Stimulated activated CD8-positive, alpha-beta memory T cell treated with anti-CD3 and anti-CD28 coated beads, Interleukin-7, amount 100 ng/mL, for 4 hours (primary cell): Measurements from ENCODE around the gene PRIMA1.
"Not testable (repeated sequence)": the region's sequence is repeated elsewhere in the genome, so short reads cannot be mapped to it uniquely, and the experiment has no call there.

Source experiments
- DNase-seq, 2 donors: peaks; one replicate each; pipeline ENCODE4 v3.0.0-alpha.2; 2020; ENCODE audit warnings: low read depth in 2 of 2

Gene PRIMA1, protein sequence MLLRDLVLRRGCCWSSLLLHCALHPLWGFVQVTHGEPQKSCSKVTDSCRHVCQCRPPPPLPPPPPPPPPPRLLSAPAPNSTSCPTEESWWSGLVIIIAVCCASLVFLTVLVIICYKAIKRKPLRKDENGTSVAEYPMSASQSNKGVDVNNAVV

DNA sequence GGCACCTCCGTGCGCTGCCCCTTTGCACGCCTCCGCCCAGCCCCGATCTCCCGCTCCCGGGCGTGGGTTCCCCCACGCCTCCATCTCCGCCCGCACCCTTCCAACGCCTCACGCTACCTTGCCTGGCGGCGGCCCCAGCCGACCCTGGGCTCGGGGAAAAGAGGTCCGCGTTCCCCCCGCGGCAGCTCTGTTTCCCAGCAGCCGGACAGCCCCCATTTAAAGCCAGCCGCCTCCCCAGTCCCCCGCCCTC is at the start of gene PRIMA1:
Gene PRIMA1 (minus strand): TSS at position 193 of the 250 bp plus-strand sequence. CDS start 767 bp downstream, outside the sequence.
- no peak for DNase-seq

DNA sequence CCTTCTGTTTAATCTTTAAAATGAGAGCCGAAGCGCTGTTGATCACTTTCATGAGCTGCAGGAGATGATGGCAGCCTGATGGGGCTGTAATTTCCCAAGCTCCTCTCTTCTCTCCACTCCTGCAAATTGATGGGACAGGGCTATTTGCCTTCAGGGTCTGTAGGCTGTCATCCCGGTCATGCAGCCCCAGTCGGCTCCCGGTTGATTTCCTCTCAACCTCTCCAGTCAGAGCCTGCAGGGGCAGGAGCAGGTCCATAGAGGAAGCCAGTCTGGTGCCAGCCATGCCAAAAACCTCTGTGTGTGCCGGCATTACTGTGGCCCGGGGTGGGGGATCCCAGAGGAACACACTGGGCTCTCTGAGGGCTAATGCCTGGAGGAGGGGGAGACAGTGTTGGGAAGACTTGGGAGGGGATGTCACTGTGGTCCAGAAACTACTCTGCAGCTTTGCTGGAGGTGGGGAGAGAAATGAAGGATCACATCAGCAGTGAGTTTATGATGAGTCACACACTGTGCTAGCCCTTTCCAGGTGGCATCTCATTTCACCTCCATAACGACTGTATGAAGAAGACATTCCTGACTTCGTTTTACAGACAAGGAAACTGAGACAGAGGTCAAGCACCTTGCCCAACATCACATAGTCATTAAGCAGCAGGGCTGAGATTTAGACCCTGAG is 46.5 kb upstream of the PRIMA1 start:
- no peak for DNase-seq

DNA sequence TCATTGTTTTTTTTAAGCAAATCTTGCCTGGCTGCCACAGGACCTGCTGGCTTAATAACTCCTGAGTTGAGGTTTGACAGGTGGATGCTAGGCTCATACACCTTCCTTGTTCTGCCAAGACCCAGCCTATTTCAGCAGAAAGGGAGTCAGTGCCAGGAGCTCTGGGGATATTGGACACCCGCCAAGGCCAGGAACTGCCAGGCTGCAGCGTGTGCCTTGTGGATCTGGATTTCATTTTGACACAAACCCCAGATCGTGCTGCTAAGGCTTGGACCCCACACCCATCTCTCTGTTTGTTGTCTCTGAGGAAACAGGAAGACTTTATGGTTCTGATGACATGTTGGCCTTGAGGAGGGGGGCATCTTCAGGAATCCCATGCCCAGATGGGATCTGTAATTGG is 44.4 kb upstream of the PRIMA1 start:
- DNase-seq = no peak

DNA sequence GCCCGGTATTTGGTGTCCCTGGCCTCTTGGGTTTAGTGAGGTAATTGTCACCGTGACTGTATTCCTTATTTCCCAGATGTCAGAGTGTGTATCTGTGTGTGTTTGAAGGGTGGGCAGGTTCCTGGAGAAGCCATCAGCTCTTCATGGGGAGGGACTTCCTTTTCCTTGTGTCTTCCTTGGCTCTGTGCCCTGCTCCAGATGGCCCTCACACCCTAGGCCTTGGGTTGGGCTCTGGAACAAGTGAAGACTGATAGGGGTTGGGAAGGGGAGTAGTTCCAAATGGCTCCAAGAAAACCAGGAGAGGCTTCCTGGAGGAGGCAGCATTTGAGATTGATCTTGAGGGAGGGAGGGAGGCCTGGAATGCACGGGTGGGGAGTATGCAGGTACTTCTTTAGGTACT is 43.8 kb upstream of the PRIMA1 start:
- no peak for DNase-seq

DNA sequence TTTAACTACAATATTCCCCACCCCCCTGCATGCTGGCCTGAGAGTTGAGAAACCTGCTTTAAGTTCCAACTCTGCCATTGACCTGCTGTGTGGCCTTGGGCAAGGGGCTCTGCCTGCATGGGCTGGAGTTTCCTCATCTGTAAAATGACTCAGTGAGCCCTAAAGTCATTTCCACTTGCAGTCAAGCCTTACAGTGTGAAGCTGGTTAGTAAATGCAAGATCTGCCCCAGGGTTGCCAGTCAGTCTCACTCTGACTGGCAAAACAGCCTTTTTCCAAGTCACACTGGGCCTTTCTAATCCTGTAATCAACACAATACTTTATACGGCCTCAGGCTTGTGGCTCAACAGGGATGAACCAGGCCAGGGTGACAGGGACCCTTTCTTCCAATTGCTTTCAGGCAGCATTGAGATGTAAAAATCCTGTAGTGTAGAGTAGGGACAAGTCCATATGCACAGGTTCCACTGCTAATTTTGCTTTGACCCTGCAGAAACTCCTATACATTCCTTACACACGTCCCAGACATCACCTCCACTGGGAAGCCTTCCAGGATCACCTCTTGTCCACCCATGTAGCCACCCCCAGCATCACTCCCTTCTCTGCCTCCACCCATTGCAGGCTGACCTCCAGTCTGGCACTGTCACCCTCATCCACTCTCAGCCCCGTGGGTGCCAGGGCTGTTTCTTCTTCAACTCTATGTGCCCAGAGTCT is 42.6 kb upstream of the PRIMA1 start:
- no peak for DNase-seq

DNA sequence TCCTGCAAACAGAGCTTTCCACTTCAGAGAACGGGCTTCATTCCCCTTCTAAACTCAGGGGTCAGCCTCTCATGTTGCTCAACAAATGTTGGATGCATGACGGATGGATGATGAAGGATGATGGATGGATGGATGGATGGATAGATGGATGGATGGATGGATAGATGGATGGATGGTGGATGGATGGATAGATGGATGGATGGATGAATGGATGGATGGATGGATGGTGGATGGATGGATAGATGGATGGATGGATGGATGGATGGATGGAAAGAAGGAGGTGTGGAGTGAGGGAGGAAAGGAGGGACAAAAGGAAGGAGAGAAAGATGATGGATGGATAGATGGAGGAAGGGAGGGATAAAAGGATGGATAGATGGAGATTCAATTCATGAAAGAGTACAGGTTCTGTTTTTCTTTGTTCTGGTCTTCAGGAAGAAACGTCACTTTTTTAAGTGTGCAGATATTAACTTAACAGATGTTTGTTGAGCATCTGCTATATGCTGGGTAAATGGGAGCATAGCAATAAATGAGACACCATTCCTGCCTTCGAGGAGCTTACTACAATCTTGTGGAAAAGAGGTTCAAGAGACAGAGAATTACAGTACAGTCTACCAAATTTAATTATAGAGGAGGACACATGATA is 41.7 kb upstream of the PRIMA1 start:
- no peak for DNase-seq

DNA sequence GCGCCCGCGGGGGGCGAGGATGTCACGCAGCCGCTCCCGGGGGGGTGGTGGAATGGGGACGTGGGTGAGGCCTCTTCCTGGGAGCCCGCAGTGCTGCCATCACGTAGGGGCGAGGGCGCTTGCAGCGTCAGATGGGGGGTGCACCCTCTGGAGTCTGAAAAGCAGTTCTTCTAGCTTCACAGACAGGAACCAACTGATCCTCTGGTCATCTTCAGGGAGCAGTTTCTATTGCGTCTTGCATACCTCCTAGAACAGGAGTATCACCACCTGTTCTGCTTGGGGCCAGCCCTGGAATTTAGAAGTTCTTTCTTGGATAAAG is 36.9 kb upstream of the PRIMA1 start:
- no peak for DNase-seq

DNA sequence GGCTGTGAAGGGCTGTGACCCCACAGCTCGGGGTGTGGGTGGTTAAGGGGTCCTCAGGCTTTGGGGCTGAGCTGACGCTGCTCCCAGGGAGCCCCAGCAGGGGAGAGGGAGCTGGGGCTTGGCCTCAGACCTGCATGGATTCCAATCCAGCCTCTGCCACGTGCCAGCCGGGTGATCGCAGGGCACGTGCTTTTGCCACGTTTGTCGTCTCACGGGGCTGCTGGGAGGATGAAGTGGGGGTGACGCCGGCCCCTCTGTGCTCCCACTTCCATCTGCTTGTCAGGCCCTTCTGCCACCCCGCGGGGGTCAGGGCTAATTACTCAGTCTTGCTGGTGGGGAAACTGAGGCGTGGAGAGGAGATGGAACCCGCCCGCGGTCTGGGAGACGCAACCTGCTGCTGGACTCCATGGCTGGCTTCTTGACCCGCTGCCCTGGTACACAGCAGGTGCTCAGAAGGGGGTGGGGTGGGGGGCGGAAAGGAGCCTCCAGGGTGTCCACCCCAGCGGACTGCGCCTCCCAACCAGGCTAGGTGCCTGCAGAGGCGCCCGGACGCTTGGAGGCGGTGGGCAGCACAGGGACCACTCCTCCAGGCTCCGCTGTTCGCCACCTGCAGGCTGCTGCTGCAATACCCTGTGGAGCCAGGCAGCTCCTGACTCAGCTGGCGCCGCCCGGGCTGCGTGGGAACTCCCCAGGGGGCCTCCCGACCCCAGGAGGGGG is 36.4 kb upstream of the PRIMA1 start:
- DNase-seq = no peak

DNA sequence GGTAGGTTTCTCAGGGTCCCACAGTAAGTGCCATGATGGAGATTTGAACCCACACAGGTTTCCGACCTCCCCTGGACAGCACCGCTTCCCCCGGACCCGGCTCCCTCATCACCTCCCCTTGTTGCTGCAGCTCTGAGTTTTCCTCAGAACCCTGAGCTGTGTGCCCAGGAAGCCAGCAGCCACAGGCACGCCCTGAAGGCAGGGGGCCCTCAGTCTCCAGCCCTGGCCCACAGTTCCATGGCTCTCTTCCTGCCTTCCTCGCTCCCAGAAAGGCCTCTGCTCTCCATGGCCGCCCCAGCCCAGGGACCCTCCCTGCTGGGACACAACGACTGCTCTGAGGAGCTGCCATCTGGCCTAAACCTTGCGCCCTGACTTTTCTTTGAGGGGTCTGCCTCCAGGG is 35.8 kb upstream of the PRIMA1 start:
- DNase-seq = no peak

DNA sequence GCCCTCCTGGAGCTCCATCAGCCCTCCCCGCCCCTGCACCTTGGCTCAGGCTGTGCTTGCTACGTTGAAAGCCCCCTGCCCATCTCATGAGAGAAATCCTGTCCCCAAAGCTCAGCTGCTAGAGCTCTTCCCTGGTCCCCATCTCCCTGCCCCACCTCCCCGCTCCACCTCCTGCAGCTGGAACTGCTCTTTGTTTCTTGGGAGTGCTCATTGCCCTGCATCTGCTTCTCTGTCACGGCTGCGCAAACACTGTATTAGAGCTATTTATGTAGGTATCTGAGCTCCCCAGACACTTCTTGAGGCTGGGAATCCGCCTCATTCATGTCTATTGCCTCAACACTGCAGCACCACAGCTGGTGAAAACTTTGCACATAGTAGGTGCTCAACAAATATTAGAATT is 32.8 kb upstream of the PRIMA1 start:
- no peak for DNase-seq

DNA sequence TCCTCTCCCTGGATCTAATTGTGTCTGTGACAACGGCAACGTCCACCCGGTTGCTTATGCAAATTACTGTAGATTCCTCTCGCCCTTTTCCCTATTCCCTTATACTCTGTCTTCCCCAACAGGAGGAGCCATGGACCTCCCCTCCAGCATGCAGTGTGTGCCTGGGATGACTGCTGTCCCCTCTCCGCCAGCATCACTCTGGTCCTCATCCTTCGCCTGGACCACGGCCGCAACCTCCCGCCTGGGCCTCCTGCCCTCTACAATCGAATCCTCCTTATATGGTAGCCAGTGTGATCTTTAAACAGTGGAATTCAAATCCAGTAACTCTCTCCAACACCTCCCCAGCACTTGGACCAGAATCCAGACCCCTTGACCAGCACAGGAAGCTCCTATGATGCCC is 30.6 kb upstream of the PRIMA1 start:
- DNase-seq = no peak

DNA sequence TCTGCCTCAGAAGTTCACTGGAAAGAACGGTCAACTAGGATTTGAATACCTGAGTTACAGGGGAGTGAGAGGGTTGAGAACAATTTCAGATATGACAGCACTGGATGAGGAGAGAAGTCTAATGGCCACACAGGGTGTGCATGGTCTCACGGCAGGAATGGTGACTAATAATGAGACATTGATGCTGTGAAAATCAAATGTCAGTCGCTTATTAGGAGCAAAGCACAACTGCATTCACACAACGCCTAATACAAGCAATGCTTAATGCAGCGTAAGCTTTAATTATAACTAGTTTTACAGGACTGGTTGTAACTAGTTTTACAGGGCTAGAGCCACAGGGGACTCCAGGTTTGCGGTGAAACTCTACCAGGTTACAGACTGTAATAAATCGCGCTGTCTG is 23.4 kb upstream of the PRIMA1 start:
- no peak for DNase-seq

DNA sequence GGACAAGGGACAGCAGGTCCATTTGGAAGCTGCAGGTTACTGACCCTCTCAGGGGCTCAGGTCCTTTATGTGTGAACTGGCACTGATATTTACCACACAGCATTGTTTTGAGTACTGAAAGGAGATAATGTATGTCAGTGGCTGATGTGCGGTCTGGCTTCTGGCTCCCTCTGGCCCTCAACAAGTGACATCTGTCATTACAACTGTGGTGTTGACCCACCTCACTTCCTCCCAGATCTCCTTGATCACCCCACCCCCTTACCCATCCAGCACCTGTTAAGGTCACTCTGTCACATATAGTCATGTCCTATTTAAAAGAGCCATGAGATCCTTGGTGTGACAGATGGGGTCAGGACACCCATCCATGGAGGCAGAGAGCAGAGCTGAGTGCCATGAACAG is 22.7 kb upstream of the PRIMA1 start:
- DNase-seq = no peak

DNA sequence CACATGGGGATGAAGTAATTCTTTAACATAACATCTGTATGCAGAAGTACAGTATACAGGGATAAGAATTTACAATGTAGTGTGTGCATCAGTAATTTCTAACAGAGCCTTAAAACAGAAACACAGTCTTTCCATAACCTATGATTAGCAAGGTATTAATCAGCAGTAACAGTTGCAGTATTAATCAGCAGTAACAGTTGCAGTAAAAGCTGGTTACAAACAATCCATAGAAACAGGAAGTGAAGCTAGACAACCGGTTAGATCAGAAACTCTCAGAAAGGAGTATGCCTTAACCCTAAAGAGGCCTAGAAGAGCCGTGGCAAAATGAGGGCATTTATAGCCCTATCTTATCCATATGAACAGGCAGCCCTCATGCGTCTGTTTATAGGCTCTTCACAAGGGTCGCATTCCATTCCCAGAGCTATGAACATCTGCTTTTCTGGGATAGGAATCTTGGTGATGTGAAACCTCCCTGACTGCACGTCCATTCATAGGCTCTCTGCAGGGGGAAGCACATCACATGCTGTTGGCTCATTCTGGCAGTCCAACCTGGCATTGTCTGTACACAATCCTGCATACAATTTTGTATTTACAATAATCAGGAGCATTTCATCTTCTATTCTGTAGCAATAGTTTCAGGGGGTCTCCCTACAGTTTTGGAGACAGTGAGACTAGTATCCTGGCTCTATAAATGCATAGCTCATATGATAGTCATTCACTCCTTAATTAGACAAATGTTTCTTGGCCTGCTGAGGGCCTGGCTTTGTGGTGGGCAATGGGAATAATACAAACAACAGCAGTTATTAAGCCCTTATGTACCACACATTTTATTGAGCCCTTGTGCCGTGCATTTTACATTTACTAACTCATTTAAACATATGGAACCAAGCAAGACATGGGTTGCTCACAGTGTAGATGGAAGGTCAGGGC is 21.5 kb upstream of the PRIMA1 start:
- DNase-seq = not testable (repeated sequence)

DNA sequence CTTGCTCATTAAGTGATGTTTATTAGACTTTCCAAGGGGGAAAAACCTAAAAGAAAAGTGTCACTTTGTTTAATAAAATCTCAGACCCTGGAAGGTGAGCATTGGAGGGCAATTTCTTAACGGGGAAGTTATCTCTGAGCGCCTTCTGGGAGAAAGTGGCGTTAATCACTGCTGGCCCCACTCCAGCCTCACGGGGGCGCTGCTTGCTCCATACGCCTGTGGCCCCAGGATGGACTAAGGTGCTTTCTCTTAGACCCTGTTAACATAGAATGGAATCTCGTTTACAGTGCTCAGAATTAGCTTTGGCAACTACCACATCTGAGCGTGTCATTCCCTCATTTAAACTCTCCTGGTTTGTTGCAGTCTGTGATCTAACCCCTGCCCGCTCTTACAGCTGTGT is 16.4 kb upstream of the PRIMA1 start:
- DNase-seq = no peak

DNA sequence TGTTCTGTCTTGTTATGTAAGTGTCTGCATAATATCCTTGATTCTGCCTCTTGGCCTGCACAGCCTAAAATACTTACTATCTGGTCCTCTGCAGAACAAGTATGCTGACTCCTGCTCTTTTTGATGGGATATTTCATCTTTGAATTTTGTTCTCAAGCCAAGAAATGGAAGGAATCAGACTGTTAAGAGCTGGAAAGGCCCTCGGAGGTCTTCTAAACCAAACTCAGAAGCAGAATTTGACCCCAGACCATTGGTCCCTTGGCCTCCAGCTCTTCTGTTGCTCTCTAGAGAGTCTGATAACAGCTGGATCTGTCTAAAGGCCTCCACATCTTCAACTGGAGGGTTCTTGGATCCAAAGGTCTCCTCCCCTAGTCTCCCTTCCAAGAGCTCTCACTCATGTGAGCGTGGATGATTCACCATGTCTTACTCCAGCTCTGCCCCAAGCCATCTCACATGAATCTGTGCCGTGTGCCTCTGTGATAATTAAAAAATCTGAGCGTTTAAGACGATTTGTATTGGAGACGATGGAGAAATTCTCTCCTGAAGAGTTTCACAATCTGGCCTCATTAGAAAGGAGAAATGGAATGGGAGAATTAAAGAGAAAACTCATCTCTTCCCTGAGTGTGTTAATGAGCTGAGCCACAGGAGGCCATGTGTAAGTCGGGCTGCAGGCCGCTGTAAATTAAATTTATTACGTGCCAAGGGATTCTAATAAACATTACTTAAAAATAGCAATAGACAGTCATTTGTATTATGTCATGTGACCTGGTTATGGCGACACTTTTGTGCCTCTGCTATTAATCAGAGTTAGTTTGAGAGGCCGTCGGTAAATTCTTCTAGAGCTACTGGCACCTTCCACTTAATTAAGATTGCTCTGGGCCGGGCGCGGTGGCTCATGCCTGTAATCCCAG is 15.4 kb upstream of the PRIMA1 start:
- no peak for DNase-seq

DNA sequence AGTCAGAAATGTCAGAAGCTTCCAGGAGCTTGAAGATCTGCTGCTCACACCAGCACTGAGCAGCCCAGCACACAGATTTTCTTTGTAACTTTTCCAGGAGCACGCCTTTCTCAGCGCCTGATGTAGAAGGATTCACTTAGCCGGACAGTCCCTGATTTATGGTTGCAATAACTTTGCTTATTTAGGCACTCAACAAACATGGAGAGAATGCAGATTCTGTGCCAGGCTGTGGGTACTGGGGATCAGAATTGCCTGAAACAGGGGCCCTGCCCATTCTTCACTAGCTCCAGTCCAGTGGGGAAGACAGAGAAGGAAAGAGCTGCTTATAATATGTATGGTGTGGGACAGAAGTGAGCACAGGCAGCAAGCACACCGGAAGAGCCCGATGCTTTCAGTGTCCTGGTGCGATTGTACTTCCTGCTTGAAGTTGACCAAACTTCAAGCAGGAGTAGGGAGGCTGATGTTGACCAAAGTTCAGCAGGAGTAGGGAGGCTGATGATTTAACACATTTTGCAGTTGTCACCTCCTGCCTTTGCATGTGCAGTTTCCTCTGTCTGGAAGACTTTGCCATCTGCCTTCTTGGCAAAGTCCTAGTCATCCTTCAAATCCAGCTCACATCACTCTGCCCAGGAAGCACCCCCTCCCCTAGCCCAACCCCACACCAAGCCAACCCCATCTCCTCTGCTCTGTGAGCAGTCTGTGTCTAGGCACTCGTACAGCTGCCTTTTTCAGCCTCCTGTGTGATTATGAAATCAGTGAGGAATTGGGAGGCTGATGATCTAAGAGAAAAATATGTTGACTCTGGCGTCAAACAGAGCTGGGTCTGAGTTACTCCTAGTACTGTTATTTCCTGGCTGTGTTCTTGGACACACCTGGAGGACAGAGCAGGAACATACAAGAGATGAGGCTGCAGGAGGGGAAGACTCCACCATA is 12.0 kb upstream of the PRIMA1 start:
- DNase-seq = no peak

DNA sequence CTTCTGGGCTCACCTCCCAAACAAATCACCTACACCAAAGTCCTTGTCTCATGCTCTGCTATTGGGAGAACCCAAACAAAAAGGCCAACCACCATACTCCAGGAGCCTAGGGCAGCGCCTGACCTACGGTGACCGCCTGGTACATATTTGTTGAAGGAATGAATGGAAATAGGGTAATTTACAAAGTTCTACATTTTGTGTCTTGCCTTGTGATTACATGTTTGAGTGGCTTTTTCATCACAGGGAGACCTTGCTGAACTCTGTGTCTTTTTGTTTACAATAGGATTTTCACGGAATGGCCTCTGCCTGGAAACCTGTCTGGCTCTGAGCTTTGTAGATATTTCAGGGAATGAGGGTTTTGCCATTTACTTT is 11.3 kb upstream of the PRIMA1 start:
- no peak for DNase-seq

DNA sequence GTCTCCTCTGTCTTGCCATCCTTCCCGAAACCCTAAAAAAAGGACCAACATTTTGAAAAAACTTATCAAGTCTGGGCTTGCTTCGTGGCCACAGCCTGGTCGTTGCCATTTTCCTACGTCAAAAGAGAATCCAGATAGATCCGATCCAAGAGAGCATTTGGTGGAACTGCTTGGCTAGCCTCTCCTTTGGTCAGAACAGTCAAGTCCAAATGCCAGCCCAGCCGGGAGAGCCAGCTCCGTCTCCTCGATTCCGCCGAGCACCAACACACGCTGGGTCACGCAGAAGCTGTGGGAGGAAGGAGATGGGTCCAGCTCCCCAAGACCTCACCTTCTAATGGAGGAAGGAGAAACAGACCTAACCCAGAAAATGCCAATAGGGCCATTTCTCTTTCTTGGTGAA is 9.3 kb upstream of the PRIMA1 start:
- no peak for DNase-seq
